A673 (cell line): ENCODE results near the gene KRT72.

Source experiments
- EZH2 ChIP-seq: fragments of 200-600 bp; sonication (generic); IDR thresholded peaks from 2 replicates; pipeline ENCODE4 v1.6.1; 2017; ENCODE audit warnings: borderline replicate concordance, low read depth, mild to moderate bottlenecking, mixed read lengths, antibody characterized with exemption, low read length; ENCODE audit not compliant: poor library complexity, severe bottlenecking
- TF ChIP-seq, protein P1 (sequence below): fragments of 300-800, 200-600 bp; sonication (generic); conservative IDR thresholded peaks from 2 replicates; pipeline ENCODE4 v1.5.1; 2017; ENCODE audit warnings: low read depth, mild to moderate bottlenecking, antibody characterized with exemption, low read length, moderate library complexity, mixed read lengths

DNA sequence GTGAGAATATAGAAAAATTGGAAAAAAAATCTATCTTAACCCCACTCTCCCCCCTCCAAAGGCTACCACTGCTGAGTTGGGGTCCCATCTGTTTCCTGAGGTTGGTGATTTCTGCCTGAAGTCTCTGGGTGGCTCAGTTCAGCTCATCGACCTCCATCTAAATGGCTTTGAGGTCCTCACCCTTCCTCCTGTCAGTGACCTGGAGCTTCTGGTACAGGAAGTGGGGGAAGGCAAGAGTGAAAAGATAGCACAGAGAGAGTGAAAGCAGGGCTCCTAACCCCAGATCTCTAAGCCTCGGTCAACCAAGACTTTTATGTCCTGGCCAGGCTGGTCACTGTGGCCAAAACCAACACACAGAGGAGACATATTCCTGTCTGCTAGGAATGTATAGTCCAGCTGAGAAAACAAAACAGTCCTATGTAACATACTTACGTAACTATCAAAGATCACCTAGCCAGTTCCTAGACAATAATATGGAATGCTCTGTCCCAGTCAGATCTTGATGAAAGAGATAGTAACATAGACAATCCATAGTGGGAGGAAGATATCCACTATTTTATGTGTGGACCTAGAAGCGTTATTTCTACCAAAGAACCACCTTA, 29.4 kb upstream of the KRT72 start:
- TF ChIP-seq, protein P1, sequence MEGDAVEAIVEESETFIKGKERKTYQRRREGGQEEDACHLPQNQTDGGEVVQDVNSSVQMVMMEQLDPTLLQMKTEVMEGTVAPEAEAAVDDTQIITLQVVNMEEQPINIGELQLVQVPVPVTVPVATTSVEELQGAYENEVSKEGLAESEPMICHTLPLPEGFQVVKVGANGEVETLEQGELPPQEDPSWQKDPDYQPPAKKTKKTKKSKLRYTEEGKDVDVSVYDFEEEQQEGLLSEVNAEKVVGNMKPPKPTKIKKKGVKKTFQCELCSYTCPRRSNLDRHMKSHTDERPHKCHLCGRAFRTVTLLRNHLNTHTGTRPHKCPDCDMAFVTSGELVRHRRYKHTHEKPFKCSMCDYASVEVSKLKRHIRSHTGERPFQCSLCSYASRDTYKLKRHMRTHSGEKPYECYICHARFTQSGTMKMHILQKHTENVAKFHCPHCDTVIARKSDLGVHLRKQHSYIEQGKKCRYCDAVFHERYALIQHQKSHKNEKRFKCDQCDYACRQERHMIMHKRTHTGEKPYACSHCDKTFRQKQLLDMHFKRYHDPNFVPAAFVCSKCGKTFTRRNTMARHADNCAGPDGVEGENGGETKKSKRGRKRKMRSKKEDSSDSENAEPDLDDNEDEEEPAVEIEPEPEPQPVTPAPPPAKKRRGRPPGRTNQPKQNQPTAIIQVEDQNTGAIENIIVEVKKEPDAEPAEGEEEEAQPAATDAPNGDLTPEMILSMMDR: no peak
- no peak for TF ChIP-seq EZH2
